ENCODE results near the gene CFAP46. TPM values are rescaled to one million over a fixed set of nuclear protein-coding genes. Genes with fewer than 3 reads are reported as not detected.
"Not testable (repeated sequence)": the region's sequence is repeated elsewhere in the genome, so short reads cannot be mapped to it uniquely, and the experiment has no call there.

Gene CFAP46
- total RNA-seq, 2 donors from 2014 or later = 0.45 TPM; not detected in 1

DNA sequence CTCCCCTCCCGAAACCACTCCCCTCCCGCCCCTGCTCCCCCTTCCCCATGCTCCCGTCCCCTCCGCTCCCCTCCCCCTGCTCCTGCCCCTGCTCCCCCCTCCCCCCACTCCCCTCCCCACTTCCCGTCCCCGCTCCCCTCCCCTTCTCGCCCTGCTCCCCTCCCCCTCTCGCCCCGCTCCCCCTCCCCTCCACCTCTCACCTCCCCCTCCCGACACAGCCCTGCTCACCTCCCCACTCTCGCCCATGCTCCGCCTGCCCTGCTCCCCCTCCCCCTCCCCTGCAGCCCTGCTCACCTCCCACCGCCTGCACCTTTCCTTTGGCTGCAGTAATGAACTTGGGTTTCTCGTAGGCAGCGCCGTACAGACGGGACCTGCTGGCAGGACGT, 106.5 kb downstream of the CFAP46 start:
- Mint-ChIP-seq H3K36me3 (no peaks in the 10 kb centered on the region), H3K9me3 (peaks cover 0 to 3% of the 10 kb centered on the region in 2 donors), H3K27ac (no peak overlapping the region)
- ATAC-seq (no peak), DNase-seq (ENCODE audit: low spot score in 2 of 2) (no peak)

DNA sequence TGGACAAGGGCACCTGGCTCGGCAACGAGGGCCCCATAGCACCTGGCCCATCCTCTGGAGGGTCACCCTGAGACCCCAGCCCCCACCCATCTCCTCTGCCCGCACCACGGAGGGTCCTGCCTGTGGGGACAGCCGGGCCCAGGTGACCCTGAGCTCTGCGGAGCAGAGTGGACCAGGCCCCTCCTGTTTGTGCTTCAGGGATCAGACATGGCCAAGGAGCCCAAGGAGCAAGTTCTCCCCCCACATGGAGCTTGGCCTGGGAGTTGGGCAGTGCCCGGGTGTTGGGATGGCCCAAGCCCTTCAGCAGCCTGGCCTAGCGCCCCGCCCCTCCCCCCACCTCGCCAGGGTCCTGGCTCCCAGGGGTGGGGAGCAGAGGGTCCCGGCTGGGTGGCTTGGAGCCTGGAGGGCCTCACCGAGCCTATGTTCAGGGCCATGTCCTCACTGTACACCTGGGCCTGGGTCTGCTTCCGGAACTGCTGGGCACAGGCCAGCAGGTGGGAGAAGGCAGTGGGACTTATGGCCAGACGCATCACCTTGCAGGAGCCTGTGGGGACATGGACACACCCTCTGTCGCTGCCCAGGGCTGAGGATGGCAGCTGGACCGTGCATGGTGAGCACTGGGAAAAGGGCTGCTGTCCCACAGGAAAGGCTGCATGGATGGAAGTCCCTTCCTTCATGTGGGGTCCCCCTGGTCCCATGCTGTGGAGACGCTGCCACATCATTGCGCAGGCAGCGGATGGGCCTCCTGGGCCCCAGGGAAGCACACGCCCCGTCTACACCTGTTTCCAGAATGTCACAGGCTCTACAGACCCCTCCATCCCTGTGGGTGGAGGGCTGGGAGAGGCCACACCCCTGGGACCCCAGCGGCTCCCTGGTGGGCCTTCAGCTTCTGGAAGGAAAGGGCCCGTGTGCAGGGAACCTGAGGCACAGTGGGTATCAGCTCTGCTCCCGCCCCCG, 107.2 kb downstream of the CFAP46 start:
- Mint-ChIP-seq H3K27ac (no peak overlapping the region), H3K9me3 (peaks cover 0 to 3% of the 10 kb centered on the region in 2 donors), H3K36me3 (no peaks in the 10 kb centered on the region)
- ATAC-seq (no peak), DNase-seq (ENCODE audit: low spot score in 2 of 2) (peak in 1 of 2 donors; percentile 55)

DNA sequence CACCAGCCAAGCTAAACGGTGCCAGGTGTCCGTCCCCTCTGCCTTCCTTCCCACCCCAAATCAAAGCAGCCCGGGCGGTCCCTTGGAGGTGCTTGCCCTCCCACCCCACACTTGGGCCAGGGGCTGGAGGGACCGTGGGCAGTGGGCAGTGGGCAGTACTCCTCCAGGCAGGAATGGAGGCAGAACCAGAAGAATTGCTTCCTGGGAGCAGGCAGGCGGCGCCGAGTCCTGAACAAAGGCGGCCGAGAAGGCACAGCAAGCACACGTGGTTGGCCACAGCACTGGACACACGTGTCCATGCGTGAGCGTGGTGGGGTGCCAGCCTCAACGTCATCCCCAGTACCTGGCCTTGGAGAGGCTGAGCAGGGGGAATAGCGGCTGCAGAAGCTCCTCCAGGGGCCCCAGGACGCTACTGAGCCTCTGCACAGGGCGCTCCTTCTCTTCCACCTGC, 108.0 kb downstream of the CFAP46 start:
- Mint-ChIP-seq H3K9me3 (peaks cover 0 to 3% of the 10 kb centered on the region in 2 donors), H3K27ac (no peak overlapping the region), H3K36me3 (no peaks in the 10 kb centered on the region)
- ATAC-seq (no peak), DNase-seq (ENCODE audit: low spot score in 2 of 2) (no peak)

DNA sequence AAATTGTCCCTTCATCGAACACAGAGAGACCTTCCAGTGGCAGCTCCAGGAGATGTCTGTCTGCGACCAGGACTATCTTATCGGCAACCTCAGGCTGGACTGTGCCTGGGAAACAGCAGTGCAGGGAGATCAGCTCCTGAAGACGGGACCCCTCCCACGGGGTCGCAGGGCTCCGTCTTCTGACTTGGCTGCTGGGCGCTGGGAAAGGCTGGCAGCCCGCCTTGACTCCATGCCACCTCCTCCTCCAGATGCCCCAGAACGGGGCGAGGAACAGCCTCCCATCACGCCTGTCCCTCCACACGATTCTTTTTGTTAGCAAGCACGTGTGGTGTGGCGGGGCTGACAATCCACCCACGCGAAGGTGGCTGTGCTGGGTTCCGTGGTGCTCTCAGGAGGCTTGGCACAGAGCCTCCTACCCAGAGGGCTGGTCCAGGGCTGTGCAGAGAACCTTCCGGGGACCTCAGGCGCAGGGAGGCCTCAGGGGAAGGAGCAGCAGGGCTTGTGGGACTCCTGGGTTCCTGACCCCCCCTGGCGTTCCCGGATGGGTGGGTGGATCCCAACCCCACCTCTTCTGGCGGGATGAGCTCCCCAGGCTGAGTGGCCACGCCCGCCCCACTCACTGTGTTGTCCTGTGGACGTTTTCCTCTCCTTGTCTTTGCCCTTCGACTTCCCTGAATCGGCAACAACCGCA, 108.8 kb downstream of the CFAP46 start:
- DNase-seq (ENCODE audit: low spot score in 2 of 2) (no peak), ATAC-seq (no peak)
- H3K9me3 Mint-ChIP-seq = peaks cover 0 to 3% of the 10 kb centered on the region in 2 donors
- no peaks in the 10 kb centered on the region for H3K36me3 Mint-ChIP-seq
- H3K27ac Mint-ChIP-seq = no peak overlapping the region

DNA sequence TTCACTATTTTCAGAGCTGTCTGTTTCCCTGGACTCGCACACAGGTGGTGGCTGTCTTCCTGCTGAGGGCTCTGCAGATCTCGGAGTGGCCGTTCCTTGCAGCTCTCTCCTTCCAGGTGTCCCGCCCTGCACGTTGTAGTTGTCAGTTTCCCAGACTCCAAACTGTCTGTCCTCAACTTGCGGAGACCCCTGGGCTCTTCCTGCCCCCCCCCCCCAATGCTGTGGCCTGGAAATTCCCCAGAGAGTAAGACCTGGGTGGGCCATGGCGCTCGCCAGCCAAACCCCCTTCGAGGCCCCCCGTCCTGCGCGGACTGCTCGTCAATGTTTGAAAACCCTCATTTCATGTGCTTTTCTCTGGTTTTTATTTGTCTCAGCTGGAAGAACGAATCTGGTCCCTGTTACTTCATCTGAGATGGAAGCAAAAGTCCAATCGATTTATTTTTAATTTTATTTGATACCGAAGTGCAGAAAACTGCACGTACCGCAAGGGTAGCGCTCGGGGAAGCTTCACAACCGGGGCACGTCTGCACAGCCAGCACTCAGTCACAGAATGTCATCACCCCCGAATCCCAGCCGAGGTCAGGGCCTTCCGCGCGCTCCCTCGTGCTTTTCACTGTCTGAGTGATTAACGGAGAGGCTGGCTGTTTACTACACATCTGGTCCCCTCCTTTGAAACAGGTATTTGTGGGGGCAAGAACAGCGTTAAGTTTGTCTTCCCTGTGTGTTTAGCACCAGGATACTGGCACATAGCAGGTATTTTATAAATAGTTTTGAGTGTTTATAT, 110.0 kb downstream of the CFAP46 start:
- H3K27ac Mint-ChIP-seq = no peak overlapping the region
- H3K9me3 Mint-ChIP-seq = peaks cover 0 to 3% of the 10 kb centered on the region in 2 donors
- H3K36me3 Mint-ChIP-seq = no peaks in the 10 kb centered on the region
- ATAC-seq = no peak
- no peak for DNase-seq (ENCODE audit: low spot score in 2 of 2)

DNA sequence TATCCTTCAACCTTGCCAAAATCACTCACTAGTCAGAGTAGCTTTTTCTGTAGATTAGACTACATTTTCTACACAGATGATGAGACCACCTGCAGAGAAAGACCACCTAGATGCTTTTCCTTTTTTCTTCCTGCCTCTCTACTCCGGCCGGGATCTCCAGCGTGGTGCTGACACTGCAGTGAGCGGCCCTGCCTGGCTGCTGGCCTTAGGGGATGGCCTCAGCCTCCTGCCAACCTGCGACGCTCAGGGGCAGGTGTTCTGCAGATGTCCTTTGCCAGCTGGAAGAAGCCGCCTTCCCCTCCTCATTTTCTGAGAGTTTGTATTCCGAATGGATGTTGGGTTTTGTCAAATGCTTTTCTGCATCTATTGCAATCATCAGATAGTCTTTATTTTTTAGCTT, 113.0 kb downstream of the CFAP46 start:
- Mint-ChIP-seq H3K27ac (no peak overlapping the region), H3K36me3 (no peaks in the 10 kb centered on the region), H3K9me3 (no peaks in the 10 kb centered on the region)
- DNase-seq (ENCODE audit: low spot score in 2 of 2) = no peak
- ATAC-seq = no peak

DNA sequence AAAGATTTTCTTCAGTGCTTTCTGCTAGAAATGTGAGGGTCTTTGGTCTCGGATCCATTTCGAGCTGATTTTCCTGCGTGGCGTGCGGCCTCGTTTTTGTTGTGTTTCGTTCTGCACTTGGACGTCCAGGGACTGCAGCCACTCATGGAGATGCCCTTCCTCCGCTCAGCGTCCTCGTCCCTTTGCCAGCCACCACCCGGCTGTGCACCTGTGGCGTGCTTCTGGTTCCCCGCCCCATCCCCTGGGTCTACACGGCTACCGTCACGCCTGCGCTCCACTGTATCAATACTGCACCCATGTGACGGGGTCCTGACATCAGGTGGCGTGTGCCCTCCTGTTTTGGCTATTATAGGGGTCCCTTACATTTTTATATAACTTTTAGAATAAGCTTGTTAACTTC, 113.7 kb downstream of the CFAP46 start:
- ATAC-seq (no peak), DNase-seq (ENCODE audit: low spot score in 2 of 2) (peak in 1 of 2 donors; percentile 23)
- H3K36me3 Mint-ChIP-seq = no peaks in the 10 kb centered on the region
- H3K27ac Mint-ChIP-seq = no peak overlapping the region
- H3K9me3 Mint-ChIP-seq = no peaks in the 10 kb centered on the region

DNA sequence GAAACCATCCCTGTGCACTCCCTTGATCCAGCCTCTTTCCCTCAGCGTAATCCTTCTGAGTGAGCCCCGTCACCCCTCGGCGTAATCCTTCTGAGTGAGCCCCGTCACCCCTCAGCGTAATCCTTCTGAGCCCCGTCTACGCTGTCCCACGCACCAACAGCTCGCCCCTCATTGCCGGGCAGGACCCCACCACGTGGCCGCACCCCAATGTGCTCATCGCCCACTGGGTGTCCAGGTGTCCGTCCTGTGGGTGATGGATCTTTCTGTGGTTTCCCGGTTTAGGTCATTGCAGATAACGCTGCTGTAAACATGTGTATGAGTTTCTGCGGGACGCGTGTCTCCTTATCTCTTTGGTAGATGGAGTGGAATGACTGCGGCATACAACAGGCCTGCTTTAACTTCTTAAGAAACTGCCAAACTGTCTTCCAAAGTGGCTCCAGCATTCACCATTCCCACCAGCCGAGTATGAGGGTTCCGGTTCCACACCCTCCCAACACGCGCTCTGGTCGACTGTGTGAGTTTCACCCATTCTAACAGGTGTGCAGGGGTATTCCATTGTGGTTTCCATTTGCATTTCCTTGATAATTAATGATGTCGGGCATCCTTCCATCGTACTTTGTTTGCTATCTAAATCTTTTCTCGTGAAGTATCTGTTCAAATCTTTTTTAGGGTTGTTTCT, 114.4 kb downstream of the CFAP46 start:
- no peaks in the 10 kb centered on the region for H3K9me3 Mint-ChIP-seq
- H3K27ac Mint-ChIP-seq = peak overlapping the region in 1 of 2 donors; percentile 56
- DNase-seq (ENCODE audit: low spot score in 2 of 2) (peak in 1 of 2 donors; percentile 30), ATAC-seq (no peak)
- no peaks in the 10 kb centered on the region for H3K36me3 Mint-ChIP-seq

DNA sequence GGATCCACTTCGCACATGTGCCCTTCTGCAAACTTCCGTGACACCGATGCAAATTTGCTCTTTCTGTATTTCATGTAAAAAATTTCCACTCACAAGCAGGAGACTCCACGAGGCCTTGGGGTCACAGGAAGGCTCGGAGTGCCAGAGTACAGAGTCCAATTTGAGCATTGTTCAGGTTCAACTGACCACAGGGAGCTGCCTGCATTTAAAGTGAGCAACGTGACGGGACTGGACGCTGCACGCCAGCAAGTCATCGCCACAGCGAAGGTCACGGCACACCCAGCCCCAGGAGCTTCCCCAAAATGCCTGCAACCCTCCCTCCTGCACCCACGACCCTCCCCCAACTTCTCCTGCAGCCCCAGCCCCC, 115.0 kb downstream of the CFAP46 start:
- Mint-ChIP-seq H3K36me3 (no peaks in the 10 kb centered on the region), H3K27ac (no peak overlapping the region), H3K9me3 (no peaks in the 10 kb centered on the region)
- DNase-seq (ENCODE audit: low spot score in 2 of 2) = peak in 1 of 2 donors; percentile 33
- ATAC-seq = no peak

DNA sequence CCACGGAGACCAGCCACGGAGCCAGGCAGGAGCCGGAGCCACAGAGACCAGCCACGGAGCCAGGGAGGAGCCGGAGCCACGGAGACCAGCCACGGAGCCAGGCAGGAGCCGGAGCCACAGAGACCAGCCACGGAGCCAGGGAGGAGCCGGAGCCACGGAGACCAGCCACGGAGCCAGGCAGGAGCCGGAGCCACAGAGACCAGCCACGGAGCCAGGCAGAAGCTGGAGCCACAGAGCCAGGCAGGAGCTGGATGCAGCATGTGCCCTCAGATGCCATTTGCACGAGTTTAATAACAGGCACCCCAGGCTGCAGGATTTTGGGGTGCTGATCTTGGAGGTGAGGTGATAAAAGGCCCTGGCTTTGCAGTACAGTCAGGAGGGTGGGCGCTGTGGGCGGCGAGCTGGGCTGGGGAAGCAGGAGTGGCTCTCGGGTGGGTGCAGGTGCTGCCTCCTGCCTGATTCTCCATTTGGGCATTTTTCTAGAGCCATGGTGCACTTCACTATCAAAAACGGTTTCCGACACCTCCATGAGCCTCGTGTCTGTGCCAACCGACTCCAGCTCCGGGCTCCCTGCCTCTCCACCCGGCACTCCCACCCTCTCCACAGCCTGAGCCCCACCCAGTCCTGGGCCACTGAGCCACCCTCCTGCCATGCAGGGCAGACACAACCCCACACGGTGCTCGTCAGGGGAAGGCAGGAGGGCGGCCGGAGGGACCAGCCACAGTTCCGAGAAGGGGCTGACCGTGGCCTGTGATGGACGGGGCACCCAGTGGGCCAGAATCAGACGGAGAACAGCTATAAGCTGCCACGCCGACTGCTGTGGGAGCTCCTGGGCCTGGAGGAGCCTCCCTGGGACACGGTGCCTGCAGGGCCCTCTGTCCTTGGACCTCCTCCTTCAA, 115.6 kb downstream of the CFAP46 start:
- no peak for ATAC-seq
- DNase-seq (ENCODE audit: low spot score in 2 of 2) = no peak
- Mint-ChIP-seq H3K9me3 (no peaks in the 10 kb centered on the region), H3K27ac (no peak overlapping the region), H3K36me3 (no peaks in the 10 kb centered on the region)

DNA sequence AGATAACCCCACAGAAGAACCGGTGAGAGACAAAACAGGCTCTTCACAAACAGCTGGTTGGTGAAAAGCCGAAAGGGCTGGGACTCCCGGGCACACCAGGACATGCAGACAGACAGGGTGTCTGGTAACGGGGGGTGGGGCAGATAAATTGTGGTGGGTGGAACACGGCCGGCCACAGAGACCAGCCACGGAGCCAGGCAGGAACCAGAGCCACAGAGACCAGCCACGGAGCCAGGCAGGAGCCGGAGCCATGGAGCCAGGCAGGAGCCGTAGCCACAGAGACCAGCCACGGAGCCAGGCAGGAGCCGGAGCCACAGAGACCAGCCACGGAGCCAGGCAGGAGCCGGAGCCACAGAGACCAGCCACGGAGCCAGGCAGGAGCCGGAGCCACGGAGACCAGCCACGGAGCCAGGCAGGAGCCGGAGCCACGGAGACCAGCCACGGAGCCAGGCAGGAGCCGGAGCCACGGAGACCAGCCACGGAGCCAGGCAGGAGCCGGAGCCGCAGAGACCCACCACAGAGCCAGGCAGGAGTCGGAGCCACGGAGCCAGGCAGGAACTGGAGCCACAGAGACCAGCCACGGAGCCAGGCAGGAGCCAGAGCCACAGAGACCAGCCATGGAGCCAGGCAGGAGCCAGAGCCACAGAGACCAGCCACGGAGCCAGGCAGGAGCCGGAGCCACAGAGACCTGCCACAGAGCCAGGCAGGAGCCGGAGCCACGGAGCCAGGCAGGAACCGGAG, 116.4 kb downstream of the CFAP46 start:
- H3K27ac Mint-ChIP-seq = peak overlapping the region in 1 of 2 donors; percentile 17
- not testable (repeated sequence) for ATAC-seq; H3K36me3 Mint-ChIP-seq; H3K9me3 Mint-ChIP-seq; DNase-seq (ENCODE audit: low spot score in 2 of 2)

DNA sequence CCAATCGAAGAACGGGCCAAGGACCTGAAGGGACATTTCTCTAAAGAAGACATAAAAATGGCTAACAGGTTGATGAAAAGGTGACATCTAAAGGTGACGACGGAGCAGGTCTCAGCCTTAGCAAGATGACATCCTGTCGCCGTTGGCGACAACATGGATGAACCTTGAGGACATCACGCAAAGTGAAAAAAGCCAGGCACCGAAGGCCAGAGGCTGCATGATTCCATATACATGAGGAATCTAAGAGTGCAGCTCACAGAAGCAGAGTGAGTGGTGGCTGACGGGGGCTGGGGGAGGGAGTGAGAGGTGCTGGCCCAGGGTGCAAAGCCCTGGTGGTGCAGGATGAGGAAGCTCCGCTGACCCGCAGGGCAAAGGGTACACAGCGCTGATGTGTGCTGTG, 122.3 kb downstream of the CFAP46 start:
- Mint-ChIP-seq H3K27ac (no peak overlapping the region), H3K9me3 (no peaks in the 10 kb centered on the region), H3K36me3 (peaks cover 0 to 4% of the 10 kb centered on the region in 2 donors)
- no peak for ATAC-seq
- no peak for DNase-seq (ENCODE audit: low spot score in 2 of 2)

DNA sequence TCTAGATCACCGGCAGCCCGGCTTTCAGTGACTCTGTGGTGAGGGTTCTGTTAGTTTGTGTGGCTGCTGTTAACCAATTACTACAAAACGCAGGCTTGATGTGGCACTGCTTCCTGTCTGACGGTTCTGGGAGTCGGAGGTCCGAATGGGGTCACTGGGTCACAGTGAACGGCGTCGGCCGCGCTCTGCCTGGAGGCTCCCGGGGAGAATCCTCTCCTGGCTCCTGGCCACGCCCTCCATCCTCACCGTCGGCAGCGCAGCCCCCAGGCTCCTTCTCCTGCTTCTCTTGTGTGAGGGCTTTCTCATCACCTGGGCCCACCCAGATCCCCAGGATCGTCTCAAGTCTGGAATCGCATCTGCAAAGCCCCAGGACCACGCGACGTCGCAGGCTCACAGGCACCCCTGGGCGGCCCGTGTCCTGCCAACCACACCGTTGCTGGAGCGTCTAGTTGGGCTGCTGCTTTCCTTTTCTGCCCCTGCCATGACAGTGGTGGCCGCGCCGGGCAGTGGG, 124.6 kb downstream of the CFAP46 start:
- no peak for ATAC-seq
- H3K9me3 Mint-ChIP-seq = no peaks in the 10 kb centered on the region
- H3K27ac Mint-ChIP-seq = no peak overlapping the region
- no peak for DNase-seq (ENCODE audit: low spot score in 2 of 2)
- H3K36me3 Mint-ChIP-seq = peaks cover 0 to 4% of the 10 kb centered on the region in 2 donors

DNA sequence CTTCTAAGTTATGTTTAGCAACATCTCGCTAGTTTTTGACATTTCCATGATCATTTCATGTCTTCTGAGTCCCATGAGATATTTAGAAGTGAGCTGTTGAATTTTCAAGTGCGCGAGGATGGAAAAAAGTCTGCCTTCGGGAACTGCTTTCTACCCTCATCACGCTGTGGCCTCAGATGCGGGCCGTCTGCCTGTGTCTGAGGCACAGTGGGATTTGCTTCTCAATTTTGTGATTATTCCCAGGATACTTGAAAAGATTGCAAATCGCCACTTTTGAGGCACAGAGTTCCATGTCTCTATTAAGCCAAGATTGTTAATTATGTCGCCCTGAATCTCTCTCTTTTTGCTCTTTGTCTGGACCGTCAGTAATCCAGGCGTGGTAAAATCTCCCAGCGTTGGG, 125.7 kb downstream of the CFAP46 start:
- peaks cover 0 to 4% of the 10 kb centered on the region in 2 donors for H3K36me3 Mint-ChIP-seq
- no peak overlapping the region for H3K27ac Mint-ChIP-seq
- no peak for ATAC-seq
- H3K9me3 Mint-ChIP-seq = no peaks in the 10 kb centered on the region
- no peak for DNase-seq (ENCODE audit: low spot score in 2 of 2)
